ENCODE data around the gene TNNI2.

Gene TNNI2

GRCh38 chr11:1889941-1890855 is 51.4 kb downstream of the TNNI2 start:
- DNase-seq = no peak

Measured in 8988T (cell line).